HG03060 (cell line): ENCODE measurements around the gene PTPRN2.

Experiments
- ATAC-seq: cut with Tn5 transposase; IDR thresholded peaks from one replicate; pipeline ENCODE4 v1.9.1; 2021; ENCODE audit warnings: low read depth, moderate number of reproducible peaks; ENCODE audit not compliant: unreplicated experiment

Gene PTPRN2

GRCh38 chr7:157547611-157548010, 1040.0 kb downstream of the PTPRN2 start:
- ATAC-seq, result no peak

GRCh38 chr7:157547102-157547501, 1040.5 kb downstream of the PTPRN2 start:
- no peak for ATAC-seq

- no peak for ATAC-seq
Observed at GRCh38 chr7:157545681-157546060, 1042.0 kb downstream of the PTPRN2 start.

- ATAC-seq, result no peak
Observed at GRCh38 chr7:157544980-157545680, 1042.5 kb downstream of the PTPRN2 start.

- ATAC-seq, result no peak
Observed at GRCh38 chr7:157544226-157544625, 1043.4 kb downstream of the PTPRN2 start.

GRCh38 chr7:157543791-157544190, 1043.8 kb downstream of the PTPRN2 start:
- ATAC-seq, result no peak

GRCh38 chr7:157543276-157543675, 1044.3 kb downstream of the PTPRN2 start:
- no peak for ATAC-seq

- no peak for ATAC-seq
Observed at GRCh38 chr7:157542068-157543021, 1045.3 kb downstream of the PTPRN2 start.

- no peak for ATAC-seq
Observed at GRCh38 chr7:157541295-157542067, 1046.1 kb downstream of the PTPRN2 start.

GRCh38 chr7:157540606-157541294, 1046.9 kb downstream of the PTPRN2 start:
- ATAC-seq, result no peak

GRCh38 chr7:157540020-157540419, 1047.6 kb downstream of the PTPRN2 start:
- no peak for ATAC-seq

GRCh38 chr7:157539521-157539920, 1048.1 kb downstream of the PTPRN2 start:
- no peak for ATAC-seq

- ATAC-seq, result no peak
Observed at GRCh38 chr7:157538735-157539134, 1048.9 kb downstream of the PTPRN2 start.

- no peak for ATAC-seq
Observed at GRCh38 chr7:157538321-157538720, 1049.3 kb downstream of the PTPRN2 start.

GRCh38 chr7:157537056-157537455, 1050.6 kb downstream of the PTPRN2 start:
- no peak for ATAC-seq

- ATAC-seq, result no peak
Observed at GRCh38 chr7:157532068-157532467, 1055.6 kb downstream of the PTPRN2 start.

GRCh38 chr7:157529768-157530560, 1057.7 kb downstream of the PTPRN2 start:
- no peak for ATAC-seq

GRCh38 chr7:157528785-157529341, 1058.8 kb downstream of the PTPRN2 start:
- ATAC-seq, result no peak

GRCh38 chr7:157527686-157528085, 1059.9 kb downstream of the PTPRN2 start:
- ATAC-seq, result no peak
